Neural crest cell (in vitro differentiated cells): ENCODE data around the gene TCF4. TPM values are rescaled to one million over a fixed set of nuclear protein-coding genes. Genes with fewer than 3 reads are reported as not detected.
A peak's percentile ranks its signal among the peaks of the same experiment; 100 is the strongest.

ENCODE experiments used
- DNase-seq: peaks from one replicate; pipeline ENCODE4 v3.0.0; 2021; ENCODE audit warnings: low read depth, mixed read lengths, low spot score
- H3K27ac Mint-ChIP-seq: one replicate; pipeline ENCODE4 v1.8.0; 2021; ENCODE audit warnings: mild to moderate bottlenecking, mixed read lengths; ENCODE audit not compliant: unreplicated experiment
- H3K27me3 Mint-ChIP-seq: 2 replicates; pipeline ENCODE4 v1.8.0; 2021; ENCODE audit warnings: low read depth, mild to moderate bottlenecking, mixed read lengths
- H3K36me3 Mint-ChIP-seq: 2 replicates; pipeline ENCODE4 v1.8.0; 2021; ENCODE audit warnings: low read depth, mild to moderate bottlenecking, mixed read lengths
- H3K4me1 Mint-ChIP-seq: 2 replicates; pipeline ENCODE4 v1.8.0; 2021; ENCODE audit warnings: mixed read lengths
- H3K4me3 Mint-ChIP-seq: one replicate; pipeline ENCODE4 v1.8.0; 2021; ENCODE audit warnings: mild to moderate bottlenecking, mixed read lengths
- H3K9me3 Mint-ChIP-seq: 2 replicates; pipeline ENCODE4 v1.8.0; 2021; ENCODE audit warnings: mixed read lengths
- CTCF ChIP-seq: fragments of 200-600 bp; sonication (generic); conservative IDR thresholded peaks from 2 replicates; pipeline ENCODE4 v1.5.0; 2021; ENCODE audit warnings: antibody characterized with exemption, mild to moderate bottlenecking
- total RNA-seq: library from RNA; stranded (reverse); gene quantifications from 2 replicates; pipeline ENCODE4 v1.2.1, GENCODE V29; 2021

The TCF4 gene
- total RNA-seq, 1 donor from 2014 or later: 89.9 TPM

GRCh38 chr18:55453186-55453585 is 134.8 kb downstream of the TCF4 start:
- no peak for DNase-seq
- Mint-ChIP-seq H3K4me3 (no peak overlapping the region), H3K27ac (no peak overlapping the region), H3K36me3 (no peaks in the 10 kb centered on the region), H3K27me3 (peaks cover 53% of the 10 kb centered on the region), H3K4me1 (peaks cover 30% of the 10 kb centered on the region), H3K9me3 (no peaks in the 10 kb centered on the region)
- TF ChIP-seq CTCF: no peak

DNA sequence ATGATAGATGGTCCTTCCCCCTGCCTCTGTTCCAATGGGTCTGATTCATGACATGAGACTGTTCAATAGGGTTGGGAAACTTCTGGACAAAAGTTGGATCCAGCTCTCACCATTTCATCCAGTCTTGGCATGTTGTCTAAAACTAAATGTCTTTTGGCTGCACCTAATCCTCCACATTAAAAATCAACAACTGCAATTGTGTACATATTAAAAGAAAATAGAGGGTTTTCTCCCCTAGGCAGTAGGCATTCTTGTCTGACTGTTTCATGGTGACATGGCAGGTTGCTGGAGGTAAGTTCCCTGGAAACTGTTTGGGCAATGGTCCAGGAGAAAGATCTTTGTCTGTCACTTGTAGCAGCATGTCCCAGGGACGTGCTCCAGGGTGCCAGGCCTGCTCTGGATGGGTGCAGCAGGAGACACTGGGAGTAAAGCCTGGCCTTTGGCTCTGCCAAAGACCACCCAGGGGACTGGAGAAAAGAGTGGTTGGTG is 135.8 kb downstream of the TCF4 start:
- Mint-ChIP-seq H3K4me1 (peaks cover 27% of the 10 kb centered on the region), H3K36me3 (peaks cover 5% of the 10 kb centered on the region), H3K9me3 (no peaks in the 10 kb centered on the region), H3K4me3 (peak overlapping the region; percentile 19), H3K27ac (no peak overlapping the region), H3K27me3 (peaks cover 53% of the 10 kb centered on the region)
- TF ChIP-seq CTCF: no peak
- no peak for DNase-seq

GRCh38 chr18:55449412-55450140 is 138.4 kb downstream of the TCF4 start:
- Mint-ChIP-seq H3K27ac (no peak overlapping the region), H3K36me3 (peaks cover 15% of the 10 kb centered on the region), H3K4me3 (no peak overlapping the region), H3K27me3 (peaks cover 33% of the 10 kb centered on the region), H3K4me1 (peaks cover 15% of the 10 kb centered on the region), H3K9me3 (peaks cover 10% of the 10 kb centered on the region)
- TF ChIP-seq CTCF: no peak
- no peak for DNase-seq

- peaks cover 10% of the 10 kb centered on the region for H3K4me1 Mint-ChIP-seq
- no peak overlapping the region for H3K4me3 Mint-ChIP-seq
- peaks cover 22% of the 10 kb centered on the region for H3K36me3 Mint-ChIP-seq
- H3K9me3 Mint-ChIP-seq: peaks cover 10% of the 10 kb centered on the region
- peaks cover 25% of the 10 kb centered on the region for H3K27me3 Mint-ChIP-seq
- DNase-seq: no peak
- no peak for TF ChIP-seq CTCF
- no peak overlapping the region for H3K27ac Mint-ChIP-seq
Measured at GRCh38 chr18:55448420-55448819, 139.6 kb downstream of the TCF4 start.

DNA sequence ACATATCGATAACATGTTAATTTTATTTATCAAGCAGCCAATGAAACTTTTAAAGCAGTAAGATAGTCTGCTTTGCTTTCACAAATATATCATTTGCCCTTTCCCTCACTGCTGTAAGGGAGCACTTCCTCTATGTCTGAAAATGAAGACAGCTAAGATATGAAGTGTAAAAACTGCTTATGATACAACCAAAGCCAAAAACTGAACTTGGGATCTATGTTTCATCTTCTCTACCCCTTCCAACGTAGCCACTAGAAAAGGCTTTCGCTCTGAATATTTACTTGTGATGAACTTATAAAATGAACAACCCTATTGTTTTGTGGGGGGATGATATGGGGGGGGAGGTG is 140.3 kb downstream of the TCF4 start:
- Mint-ChIP-seq H3K27me3 (peaks cover 20% of the 10 kb centered on the region), H3K9me3 (peaks cover 10% of the 10 kb centered on the region), H3K27ac (no peak overlapping the region), H3K4me3 (no peak overlapping the region), H3K36me3 (peaks cover 22% of the 10 kb centered on the region), H3K4me1 (peaks cover 5% of the 10 kb centered on the region)
- TF ChIP-seq CTCF: no peak
- DNase-seq: no peak
